K562 (cell line): ENCODE results near the gene HEY2.

ENCODE experiments used
- ARNT ChIP-seq, 2 experiments: fragments of 450-650 bp; IDR thresholded peaks; 2 replicates each; pipeline ENCODE4 v1.6.1; 2016; ENCODE audit warnings: mild to moderate bottlenecking in 1 of 2
- POLR2A ChIP-seq: fragments of 450-650 bp; conservative IDR thresholded peaks from 2 replicates; pipeline ENCODE4 v1.6.1; 2016
- POLR2B ChIP-seq: fragments of 450-650 bp; IDR thresholded peaks from 2 replicates; pipeline ENCODE4 v1.6.1; 2018; ENCODE audit warnings: low read depth; ENCODE audit not compliant: partially characterized antibody
- ZFP36 ChIP-seq: fragments of 150-350 bp; IDR thresholded peaks from 2 replicates; pipeline ENCODE4 v1.6.1; 2018; ENCODE audit warnings: low read length, low read depth; ENCODE audit not compliant: partially characterized antibody
- ZNF23 ChIP-seq: fragments of 250-450 bp; sonication (Bioruptor Pico); IDR thresholded peaks from 2 replicates; pipeline ENCODE4 v1.4.0; 2020; ENCODE audit warnings: mild to moderate bottlenecking
- ZNF830 ChIP-seq: fragments of 250-450 bp; sonication (Bioruptor Pico); IDR thresholded peaks from 2 replicates; pipeline ENCODE4 v1.5.0; 2021; ENCODE audit warnings: mild to moderate bottlenecking

DNA sequence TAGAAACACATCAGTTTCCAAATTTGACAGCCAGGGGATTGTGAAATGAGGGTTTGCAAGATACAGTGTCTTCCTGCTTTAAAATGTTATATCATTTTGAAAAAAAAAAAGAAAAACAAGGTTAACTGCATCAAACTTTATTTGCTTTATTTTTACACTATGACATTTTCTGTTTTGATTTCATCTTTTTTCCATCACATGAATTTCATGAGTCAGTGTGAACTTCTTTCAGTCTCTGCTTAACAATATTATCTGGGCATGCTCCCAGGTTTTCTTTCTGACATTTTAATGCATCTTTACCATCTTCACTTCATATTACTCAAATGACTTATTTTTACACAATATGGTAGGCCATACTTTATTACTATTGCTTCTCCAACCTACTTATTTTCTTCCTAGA lies 43.2 kb downstream of the HEY2 start:
- TF ChIP-seq ZFP36, result no peak
- TF ChIP-seq ARNT (IDR thresholded peaks at IDR 0.05), result no peak
- no peak for TF ChIP-seq POLR2B
- TF ChIP-seq ZNF23 (CRISPR knock-in tag), result no peak
- no peak for TF ChIP-seq POLR2A
- no peak for TF ChIP-seq ZNF830
